ENCODE results near the gene STAM.

The STAM gene

GRCh38 chr10:17645621-17646345 is 1.8 kb downstream of the STAM start:
- H3K27ac ChIP-seq, result peak overlapping the region; percentile 96
- DNase-seq (ENCODE audit: low read depth, low spot score), result peak; percentile 48

- no peak overlapping the region for H3K27ac ChIP-seq
- no peak for DNase-seq (ENCODE audit: low read depth, low spot score)
These were observed 3.4 kb downstream of the STAM start for GRCh38 chr10:17647326-17647725.

- no peak overlapping the region for H3K27ac ChIP-seq
- DNase-seq (ENCODE audit: low read depth, low spot score), result no peak
These were observed 4.5 kb downstream of the STAM start for GRCh38 chr10:17648243-17649035.

- no peak for DNase-seq (ENCODE audit: low read depth, low spot score)
- H3K27ac ChIP-seq, result no peak overlapping the region
These were observed 5.1 kb downstream of the STAM start for GRCh38 chr10:17649052-17649451.

- H3K27ac ChIP-seq, result peak overlapping the region; percentile 4
- DNase-seq (ENCODE audit: low read depth, low spot score), result no peak
These were observed 5.9 kb downstream of the STAM start for GRCh38 chr10:17649836-17650235.

- no peak overlapping the region for H3K27ac ChIP-seq
- DNase-seq (ENCODE audit: low read depth, low spot score), result no peak
These were observed 6.5 kb downstream of the STAM start for GRCh38 chr10:17650416-17650815.

GRCh38 chr10:17651896-17652295 is 7.9 kb downstream of the STAM start:
- H3K27ac ChIP-seq, result no peak overlapping the region
- no peak for DNase-seq (ENCODE audit: low read depth, low spot score)

GRCh38 chr10:17652585-17652984 is 8.6 kb downstream of the STAM start:
- no peak for DNase-seq (ENCODE audit: low read depth, low spot score)
- H3K27ac ChIP-seq, result no peak overlapping the region

GRCh38 chr10:17655009-17655408 is 11.1 kb downstream of the STAM start:
- H3K27ac ChIP-seq, result no peak overlapping the region
- DNase-seq (ENCODE audit: low read depth, low spot score), result no peak

GRCh38 chr10:17655567-17656146 is 11.7 kb downstream of the STAM start:
- no peak for DNase-seq (ENCODE audit: low read depth, low spot score)
- H3K27ac ChIP-seq, result no peak overlapping the region

GRCh38 chr10:17657103-17657500 is 13.2 kb downstream of the STAM start:
- DNase-seq (ENCODE audit: low read depth, low spot score), result no peak
- no peak overlapping the region for H3K27ac ChIP-seq

GRCh38 chr10:17659365-17659764 is 15.4 kb downstream of the STAM start:
- no peak for DNase-seq (ENCODE audit: low read depth, low spot score)
- no peak overlapping the region for H3K27ac ChIP-seq

- no peak for DNase-seq (ENCODE audit: low read depth, low spot score)
- no peak overlapping the region for H3K27ac ChIP-seq
These were observed 17.0 kb downstream of the STAM start for GRCh38 chr10:17660921-17661320.

GRCh38 chr10:17661510-17661909 is 17.6 kb downstream of the STAM start:
- H3K27ac ChIP-seq, result no peak overlapping the region
- no peak for DNase-seq (ENCODE audit: low read depth, low spot score)

- no peak for DNase-seq (ENCODE audit: low read depth, low spot score)
- H3K27ac ChIP-seq, result no peak overlapping the region
These were observed 18.5 kb downstream of the STAM start for GRCh38 chr10:17662193-17663138.

GRCh38 chr10:17663450-17663849 is 19.5 kb downstream of the STAM start:
- no peak for DNase-seq (ENCODE audit: low read depth, low spot score)
- H3K27ac ChIP-seq, result no peak overlapping the region

- peak overlapping the region; percentile 65 for H3K27ac ChIP-seq
- DNase-seq (ENCODE audit: low read depth, low spot score), result no peak
These were observed 21.8 kb downstream of the STAM start for GRCh38 chr10:17665747-17666146.

GRCh38 chr10:17668435-17669184 is 24.7 kb downstream of the STAM start:
- H3K27ac ChIP-seq, result no peak overlapping the region
- no peak for DNase-seq (ENCODE audit: low read depth, low spot score)

- DNase-seq (ENCODE audit: low read depth, low spot score), result no peak
- H3K27ac ChIP-seq, result no peak overlapping the region
These were observed 25.4 kb downstream of the STAM start for GRCh38 chr10:17669185-17669872.
